H9 (cell line): ENCODE results near the gene ANKRD23. TPM values are rescaled to one million over a fixed set of nuclear protein-coding genes. Genes with fewer than 3 reads are reported as not detected.

Source experiments
- DNase-seq: peaks from one replicate; pipeline ENCODE4 v3.0.0-alpha.2; 2017
- H2AFZ ChIP-seq: one replicate; pipeline ENCODE4 v1.6.1; 2013; ENCODE audit warnings: mild to moderate bottlenecking, low read length, control low read depth, moderate library complexity
- H2AK5ac ChIP-seq: 2 replicates; pipeline ENCODE4 v1.6.1; 2013; ENCODE audit warnings: low read length, control low read depth, mixed read lengths; ENCODE audit not compliant: insufficient read length
- H2BK120ac ChIP-seq: one replicate; pipeline ENCODE4 v1.6.1; 2013; ENCODE audit warnings: low read depth, mild to moderate bottlenecking, low read length, control low read depth, inconsistent platforms; ENCODE audit not compliant: poor library complexity, severe bottlenecking
- H2BK12ac ChIP-seq: 2 replicates; pipeline ENCODE4 v1.6.1; 2013; ENCODE audit warnings: low read length, control low read depth, mixed read lengths, low read depth; ENCODE audit not compliant: insufficient read length
- H2BK15ac ChIP-seq: 2 replicates; pipeline ENCODE4 v1.6.1; 2013; ENCODE audit warnings: low read depth, low read length, control low read depth
- H2BK20ac ChIP-seq: one replicate; pipeline ENCODE4 v1.6.1; 2013; ENCODE audit warnings: low read depth, mild to moderate bottlenecking, low read length, control low read depth, inconsistent platforms; ENCODE audit not compliant: poor library complexity, severe bottlenecking
- H2BK5ac ChIP-seq: 2 replicates; pipeline ENCODE4 v1.6.1; 2013; ENCODE audit warnings: low read length, control low read depth, mixed read lengths; ENCODE audit not compliant: insufficient read length
- H3K14ac ChIP-seq: 2 replicates; pipeline ENCODE4 v1.6.1; 2013; ENCODE audit warnings: low read length, control low read depth; ENCODE audit not compliant: insufficient read depth
- H3K18ac ChIP-seq: 2 replicates; pipeline ENCODE4 v1.6.1; 2013; ENCODE audit warnings: low read depth, mild to moderate bottlenecking, mixed read lengths, low read length, control low read depth; ENCODE audit not compliant: insufficient read length
- H3K23ac ChIP-seq: 2 replicates; pipeline ENCODE4 v1.6.1; 2013; ENCODE audit warnings: low read length, control low read depth, mixed read lengths, low read depth; ENCODE audit not compliant: insufficient read length
- H3K23me2 ChIP-seq: 2 replicates; pipeline ENCODE4 v1.6.1; 2013; ENCODE audit warnings: low read depth, mild to moderate bottlenecking, mixed read lengths, low read length, control low read depth; ENCODE audit not compliant: insufficient read length, poor library complexity, severe bottlenecking
- H3K27ac ChIP-seq: 2 replicates; pipeline ENCODE4 v1.5.1; 2013; ENCODE audit warnings: low read length, control low read depth, mixed read lengths, low read depth; ENCODE audit not compliant: insufficient read length
- H3K27me3 ChIP-seq: 2 replicates; pipeline ENCODE4 v1.6.1; 2013; ENCODE audit warnings: low read length, control low read depth, inconsistent platforms; ENCODE audit not compliant: insufficient read depth
- H3K4ac ChIP-seq: 2 replicates; pipeline ENCODE4 v1.6.1; 2013; ENCODE audit warnings: low read depth, mild to moderate bottlenecking, control low read depth, inconsistent platforms, low read length, moderate library complexity
- H3K4me1 ChIP-seq: 2 replicates; pipeline ENCODE4 v1.6.1; 2013; ENCODE audit warnings: low read length, control low read depth, inconsistent platforms; ENCODE audit not compliant: insufficient read depth
- H3K4me2 ChIP-seq: 2 replicates; pipeline ENCODE4 v1.6.1; 2013; ENCODE audit warnings: low read length, control low read depth, mixed read lengths; ENCODE audit not compliant: insufficient read length, insufficient read depth
- H3K56ac ChIP-seq: 2 replicates; pipeline ENCODE4 v1.6.1; 2013; ENCODE audit warnings: low read depth, mild to moderate bottlenecking, mixed read lengths, low read length, control low read depth; ENCODE audit not compliant: insufficient read length
- H3K79me1 ChIP-seq: 2 replicates; pipeline ENCODE4 v1.6.1; 2013; ENCODE audit warnings: low read depth, mild to moderate bottlenecking, moderate library complexity, low read length, control low read depth, inconsistent platforms; ENCODE audit not compliant: insufficient read depth, poor library complexity, severe bottlenecking
- H3K79me2 ChIP-seq: 2 replicates; pipeline ENCODE4 v1.6.1; 2013; ENCODE audit warnings: low read length, control low read depth, inconsistent platforms; ENCODE audit not compliant: insufficient read depth
- H3K9ac ChIP-seq: 2 replicates; pipeline ENCODE4 v1.6.1; 2013; ENCODE audit warnings: low read length, control low read depth, mixed read lengths; ENCODE audit not compliant: insufficient read length; ENCODE audit errors: extremely low read depth
- H3K9me3 ChIP-seq: one replicate; pipeline ENCODE4 v1.6.1; 2013; ENCODE audit warnings: low read depth, low read length, inconsistent platforms; ENCODE audit not compliant: control insufficient read depth
- H3T11ph ChIP-seq: one replicate; pipeline ENCODE4 v1.6.1; 2013; ENCODE audit warnings: mild to moderate bottlenecking, low read length, control low read depth, inconsistent platforms
- H4K20me1 ChIP-seq: one replicate; pipeline ENCODE4 v1.6.1; 2013; ENCODE audit not compliant: control insufficient read depth, insufficient read length, insufficient read depth
- H4K5ac ChIP-seq: 2 replicates; pipeline ENCODE4 v1.6.1; 2013; ENCODE audit warnings: low read depth, mild to moderate bottlenecking, mixed read lengths, low read length, control low read depth; ENCODE audit not compliant: insufficient read length
- H4K8ac ChIP-seq: replicated peaks from 2 replicates; pipeline ENCODE4 v1.6.1; 2013; ENCODE audit warnings: low read length, control low read depth, mixed read lengths, low read depth; ENCODE audit not compliant: insufficient read length
- H4K91ac ChIP-seq: 2 replicates; pipeline ENCODE4 v1.6.1; 2013; ENCODE audit warnings: low read depth, mild to moderate bottlenecking, moderate library complexity, mixed read lengths, low read length, control low read depth; ENCODE audit not compliant: insufficient read length
- H3K27ac Mint-ChIP-seq, 3 experiments: 2 replicates in 2 of 3; 3 replicates in 1 of 3; pipeline ENCODE4 v1.8.0; 2020 to 2021; ENCODE audit warnings: mixed read lengths in 3 of 3, mild to moderate bottlenecking in 1 of 3, moderate library complexity in 1 of 3
- H3K27me3 Mint-ChIP-seq: 2 replicates; pipeline ENCODE4 v1.8.0; 2021; ENCODE audit warnings: low read depth, mild to moderate bottlenecking, moderate library complexity, mixed read lengths
- H3K36me3 Mint-ChIP-seq, 3 experiments: 2 replicates in 2 of 3; 3 replicates in 1 of 3; pipeline ENCODE4 v1.8.0; 2020 to 2021; ENCODE audit warnings: low read depth in 3 of 3, mixed read lengths in 3 of 3; ENCODE audit not compliant: insufficient read depth in 1 of 3
- H3K4me1 Mint-ChIP-seq, 2 experiments: 2 replicates each; pipeline ENCODE4 v1.8.0; 2020; ENCODE audit warnings: mixed read lengths in 2 of 2
- H3K4me3 Mint-ChIP-seq, 2 experiments: 2 replicates in 1 of 2; 3 replicates in 1 of 2; pipeline ENCODE4 v1.8.0; 2020 to 2021; ENCODE audit warnings: mild to moderate bottlenecking in 2 of 2, mixed read lengths in 2 of 2, moderate library complexity in 1 of 2
- H3K9me3 Mint-ChIP-seq, 2 experiments: 2 replicates in 1 of 2; 3 replicates in 1 of 2; pipeline ENCODE4 v1.8.0; 2020; ENCODE audit warnings: mild to moderate bottlenecking in 2 of 2, mixed read lengths in 2 of 2, moderate library complexity in 1 of 2
- whole genome bisulfite sequencing: extraction: QIAGEN DNeasy Blood & Tissue Kit; methylation state at CpG from one replicate; pipeline ENCODE4 v1.1.7; 2013; ENCODE audit warnings: missing lambda C conversion rate, low lambda C conversion rate, mixed read lengths; ENCODE audit not compliant: insufficient read length; ENCODE audit errors: extremely low coverage; 5-methylcytosine and 5-hydroxymethylcytosine counted together
- total RNA-seq: library from RNA; stranded (reverse); gene quantifications from 2 replicates; pipeline ENCODE4 v1.2.1, GENCODE V29; 2021
- TF ChIP-seq, protein P1 (sequence below): fragments of 200-600 bp; sonication (generic); conservative IDR thresholded peaks from 3 replicates; pipeline ENCODE4 v1.8.0; 2021; ENCODE audit warnings: antibody characterized with exemption, mild to moderate bottlenecking

The ANKRD23 gene
- total RNA-seq, 1 experiment from 2014 or later, result 2.4 TPM

GRCh38 chr2:96866586-96866985 is 22.8 kb upstream of the ANKRD23 start:
- H2BK12ac ChIP-seq, result no peak overlapping the region
- no peak overlapping the region for H3K27ac ChIP-seq
- H3K4me2 ChIP-seq, result no peak overlapping the region
- no peak overlapping the region for H4K91ac ChIP-seq
- no peak overlapping the region for H3K14ac ChIP-seq
- H3K9me3 ChIP-seq, result no peaks in the 10 kb centered on the region
- Mint-ChIP-seq H3K9me3 (no peaks in the 10 kb centered on the region), H3K27me3 (no peaks in the 10 kb centered on the region; the same call in 1 of the 2 replicates), H3K36me3 (peaks cover 22 to 52% (median 52%) of the 10 kb centered on the region in 3 experiments), H3K4me3 (peak overlapping the region; percentile 67 to 85), H3K4me1 (peaks cover 15 to 16% of the 10 kb centered on the region in 2 experiments), H3K27ac (peak overlapping the region in 2 of 3 experiments; percentile 58 to 85; a peak in 2 of 7 replicates)
- H3K27me3 ChIP-seq, result no peaks in the 10 kb centered on the region
- H2BK120ac ChIP-seq, result no peak overlapping the region
- H2BK20ac ChIP-seq, result no peak overlapping the region
- H4K5ac ChIP-seq, result no peak overlapping the region
- H3T11ph ChIP-seq, result no peak overlapping the region
- H3K23me2 ChIP-seq, result peaks cover 16% of the 10 kb centered on the region
- no peak overlapping the region for H3K4ac ChIP-seq
- H3K4me1 ChIP-seq, result 0 out of 2 replicates have a peak, but pooled peaks cover 3% of the 10 kb centered on the region
- H2AFZ ChIP-seq, result no peak overlapping the region
- DNase-seq, result no peak
- no peak overlapping the region for H2AK5ac ChIP-seq
- no peaks in the 10 kb centered on the region for H4K20me1 ChIP-seq
- no peak overlapping the region for H3K18ac ChIP-seq
- H3K56ac ChIP-seq, result no peak overlapping the region
- H4K8ac ChIP-seq, result no peak overlapping the region
- no peak overlapping the region for H2BK5ac ChIP-seq
- WGBS, result no CpG with 5 or more reads among the region's 8 CpGs
- no peak overlapping the region for H3K9ac ChIP-seq
- H2BK15ac ChIP-seq, result no peak overlapping the region
- H3K23ac ChIP-seq, result no peak overlapping the region
- TF ChIP-seq, protein P1, sequence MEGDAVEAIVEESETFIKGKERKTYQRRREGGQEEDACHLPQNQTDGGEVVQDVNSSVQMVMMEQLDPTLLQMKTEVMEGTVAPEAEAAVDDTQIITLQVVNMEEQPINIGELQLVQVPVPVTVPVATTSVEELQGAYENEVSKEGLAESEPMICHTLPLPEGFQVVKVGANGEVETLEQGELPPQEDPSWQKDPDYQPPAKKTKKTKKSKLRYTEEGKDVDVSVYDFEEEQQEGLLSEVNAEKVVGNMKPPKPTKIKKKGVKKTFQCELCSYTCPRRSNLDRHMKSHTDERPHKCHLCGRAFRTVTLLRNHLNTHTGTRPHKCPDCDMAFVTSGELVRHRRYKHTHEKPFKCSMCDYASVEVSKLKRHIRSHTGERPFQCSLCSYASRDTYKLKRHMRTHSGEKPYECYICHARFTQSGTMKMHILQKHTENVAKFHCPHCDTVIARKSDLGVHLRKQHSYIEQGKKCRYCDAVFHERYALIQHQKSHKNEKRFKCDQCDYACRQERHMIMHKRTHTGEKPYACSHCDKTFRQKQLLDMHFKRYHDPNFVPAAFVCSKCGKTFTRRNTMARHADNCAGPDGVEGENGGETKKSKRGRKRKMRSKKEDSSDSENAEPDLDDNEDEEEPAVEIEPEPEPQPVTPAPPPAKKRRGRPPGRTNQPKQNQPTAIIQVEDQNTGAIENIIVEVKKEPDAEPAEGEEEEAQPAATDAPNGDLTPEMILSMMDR, result no peak
- H3K79me1 ChIP-seq, result peaks cover 10% of the 10 kb centered on the region
- peaks cover 10% of the 10 kb centered on the region; the same call in 1 of the 2 replicates for H3K79me2 ChIP-seq
